HG03457 (cell line): ENCODE measurements around the gene FBXO27.
"Not testable (repeated sequence)": the region's sequence is repeated elsewhere in the genome, so short reads cannot be mapped to it uniquely, and the experiment has no call there.

Source experiments
- ATAC-seq: cut with Tn5 transposase; IDR thresholded peaks from one replicate; pipeline ENCODE4 v1.9.1; 2021; ENCODE audit warnings: moderate number of reproducible peaks; ENCODE audit not compliant: unreplicated experiment

Gene FBXO27

GRCh38 chr19:38989066-38989605 is 43.2 kb downstream of the FBXO27 start:
- ATAC-seq: no peak

- not testable (repeated sequence) for ATAC-seq
These were observed 43.7 kb downstream of the FBXO27 start for GRCh38 chr19:38988627-38989026.

GRCh38 chr19:38987745-38988144 is 44.6 kb downstream of the FBXO27 start:
- not testable (repeated sequence) for ATAC-seq

- no peak for ATAC-seq
These were observed 47.1 kb downstream of the FBXO27 start for GRCh38 chr19:38985262-38985661.

- ATAC-seq: no peak
These were observed 51.6 kb downstream of the FBXO27 start for GRCh38 chr19:38980583-38981374.

GRCh38 chr19:38979812-38980211 is 52.5 kb downstream of the FBXO27 start:
- no peak for ATAC-seq

GRCh38 chr19:38978326-38978689 is 54.0 kb downstream of the FBXO27 start:
- no peak for ATAC-seq

GRCh38 chr19:38977445-38978325 is 54.7 kb downstream of the FBXO27 start:
- ATAC-seq: no peak

GRCh38 chr19:38975861-38976271 is 56.5 kb downstream of the FBXO27 start:
- ATAC-seq: no peak

GRCh38 chr19:38975214-38975860 is 57.0 kb downstream of the FBXO27 start, which contains the start of gene FBXO17:
FBXO17 (minus strand) TSS chr19:38975742; CDS start chr19:38950319, 25,423 bp downstream.
- no peak for ATAC-seq

- ATAC-seq: no peak
These were observed 57.6 kb downstream of the FBXO27 start for GRCh38 chr19:38974624-38975213.
